Suppressor macrophage treated with lipopolysaccharide for 4 hours (primary cell): Measurements from ENCODE around the gene TMPRSS13.

ENCODE experiments used
- DNase-seq: peaks from one replicate; pipeline ENCODE4 v3.0.0-alpha.2; 2020

The TMPRSS13 gene

GRCh38 chr11:117910525-117910924 is 18.7 kb downstream of the TMPRSS13 start:
- DNase-seq = no peak

DNA sequence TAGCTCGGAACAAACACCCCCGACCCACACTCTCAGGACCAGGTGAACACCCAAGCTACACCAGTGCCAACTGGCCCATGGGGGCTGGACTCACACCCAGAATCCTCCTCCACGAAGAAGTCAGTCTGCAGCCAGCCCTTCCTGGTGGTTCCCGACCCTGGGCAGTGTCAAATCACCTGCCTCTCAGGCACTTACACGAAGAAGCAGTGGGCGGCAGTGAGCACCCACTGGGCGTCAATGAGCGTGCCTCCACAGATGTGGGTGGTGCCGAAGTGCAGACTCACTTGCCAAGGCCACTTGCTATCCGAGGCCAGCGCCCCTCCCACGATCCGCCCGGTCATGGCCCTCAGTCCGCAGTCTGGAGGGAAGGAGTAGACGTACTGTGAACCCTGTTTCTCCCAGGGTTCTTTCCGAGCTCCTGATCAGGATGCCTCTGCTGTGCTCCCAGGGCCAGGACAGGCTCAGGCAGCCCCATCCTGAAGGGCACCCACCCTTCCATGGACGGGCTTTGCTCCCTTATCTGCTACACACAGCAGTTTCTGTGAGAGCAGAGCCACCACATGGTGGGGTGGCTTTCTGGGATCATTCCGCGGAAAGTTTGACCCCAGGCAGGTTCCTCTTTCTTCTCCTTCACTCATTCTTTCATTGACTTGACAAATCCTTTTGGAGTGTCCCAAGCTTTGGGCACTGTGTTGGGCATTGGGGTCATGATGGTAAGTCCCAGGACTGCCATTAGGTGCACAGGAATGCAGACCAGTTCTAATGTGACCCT is 19.4 kb downstream of the TMPRSS13 start:
- DNase-seq = no peak

DNA sequence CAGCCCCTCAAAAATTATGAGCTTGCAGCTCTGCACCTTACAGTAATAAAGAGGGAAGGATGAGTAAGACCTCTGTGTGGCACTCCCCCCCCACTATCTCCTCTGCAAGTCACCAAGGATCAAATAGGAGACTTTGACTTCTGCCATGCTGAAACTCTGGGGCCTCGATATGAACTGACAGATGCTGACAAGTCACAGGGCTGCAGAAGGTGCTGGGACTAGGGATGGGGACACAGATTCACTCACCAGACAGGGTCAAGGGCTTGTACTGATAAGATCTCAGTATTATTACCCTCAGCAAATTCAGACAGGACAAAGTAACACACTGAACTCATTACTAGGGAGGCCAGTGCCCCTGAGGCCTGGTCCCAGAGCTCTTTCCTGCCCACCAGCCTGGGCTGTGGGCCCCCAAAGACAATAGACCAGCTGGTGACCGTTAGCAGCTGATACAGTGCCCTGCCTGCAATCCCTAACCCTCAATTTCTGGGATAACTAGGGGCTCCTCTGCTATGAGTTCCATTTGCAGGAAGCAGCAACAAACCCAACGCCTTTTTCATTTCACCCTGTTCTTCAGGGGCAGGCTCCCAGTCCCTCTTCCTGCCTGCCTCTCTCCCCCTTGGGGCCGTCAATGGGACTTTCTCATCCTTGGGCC is 20.1 kb downstream of the TMPRSS13 start:
- no peak for DNase-seq

GRCh38 chr11:117908109-117908895 is 20.9 kb downstream of the TMPRSS13 start:
- DNase-seq = no peak

- peak; percentile 96 for DNase-seq
Observed at GRCh38 chr11:117907276-117908108, 21.7 kb downstream of the TMPRSS13 start.

GRCh38 chr11:117906710-117907109 is 22.5 kb downstream of the TMPRSS13 start:
- no peak for DNase-seq

DNA sequence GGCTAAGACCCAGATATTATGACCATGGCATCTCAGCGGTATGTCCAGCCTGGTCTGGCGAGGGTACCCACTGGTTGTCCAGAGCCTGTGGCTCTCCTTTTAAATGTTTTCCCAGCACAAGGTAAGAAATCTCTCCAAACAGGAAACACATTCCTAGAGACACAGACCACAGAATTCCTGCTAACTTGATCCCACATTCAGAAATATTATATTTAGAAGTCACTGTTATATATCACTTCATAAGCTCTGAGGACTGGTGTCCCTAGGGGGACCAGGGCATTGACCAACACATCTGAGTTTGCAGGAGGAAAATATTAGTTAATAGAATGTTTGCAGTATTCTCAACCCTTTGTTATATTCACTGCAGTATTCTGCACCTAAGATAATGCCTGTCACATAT is 23.1 kb downstream of the TMPRSS13 start:
- DNase-seq = no peak

DNA sequence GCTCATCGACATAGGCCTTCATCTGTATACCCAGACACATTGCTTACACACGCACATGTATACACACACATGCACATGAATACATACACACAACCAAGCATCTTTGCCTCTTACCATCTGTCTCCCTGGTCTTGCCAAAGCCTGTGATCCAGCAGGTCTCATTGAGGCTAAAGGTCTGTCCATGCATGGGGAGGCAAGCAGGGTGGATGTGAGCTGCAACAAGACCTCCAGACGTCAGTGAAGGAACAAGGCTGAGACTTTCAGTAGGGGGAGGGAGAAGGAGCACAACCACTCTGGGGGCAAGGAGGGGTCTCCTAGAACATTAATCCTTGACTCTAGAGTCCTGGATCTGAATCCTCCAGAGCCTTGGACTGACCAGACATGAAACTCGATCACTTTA is 23.7 kb downstream of the TMPRSS13 start:
- no peak for DNase-seq

DNA sequence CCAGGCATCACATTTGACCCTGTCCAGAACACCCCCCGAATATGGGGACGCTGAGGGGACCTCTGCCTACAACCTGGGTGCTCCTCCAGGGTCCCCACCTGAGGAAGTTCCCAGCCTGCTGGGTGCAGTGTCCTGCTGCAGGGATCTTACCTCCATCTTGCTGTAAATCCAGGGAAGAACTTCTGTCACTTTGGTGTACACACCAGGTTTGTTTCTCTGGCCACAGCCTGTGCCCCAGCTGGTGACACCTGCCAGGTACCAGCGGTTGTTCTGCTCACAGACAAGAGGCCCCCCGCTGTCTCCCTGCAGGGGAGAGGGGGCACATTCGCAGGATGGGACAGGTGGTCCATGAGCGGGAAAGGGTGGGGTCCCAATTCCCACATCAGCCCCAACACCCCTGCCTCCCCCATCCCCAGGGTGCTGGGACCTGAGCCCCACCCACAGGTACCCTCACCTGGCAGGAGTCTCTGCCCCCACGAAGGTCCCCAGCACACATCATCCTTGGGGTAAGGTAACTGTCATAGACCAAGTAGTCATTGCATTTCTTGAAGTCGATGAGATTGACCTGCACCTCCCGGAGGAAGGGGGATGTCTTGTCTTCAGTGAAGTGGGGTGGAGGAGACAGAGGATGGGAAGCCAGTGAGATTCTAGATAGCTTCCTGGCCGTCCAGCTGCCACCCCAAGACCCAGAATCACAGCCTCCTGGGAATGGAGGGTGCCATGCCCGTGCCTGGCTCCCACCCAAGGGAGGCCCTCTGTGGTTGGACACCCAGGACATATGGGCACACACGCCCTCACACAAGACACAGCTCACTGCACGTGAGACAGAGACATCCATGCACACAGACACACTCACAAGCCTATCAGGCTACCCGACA is 25.5 kb downstream of the TMPRSS13 start:
- DNase-seq = no peak

GRCh38 chr11:117902001-117902845 is 27.0 kb downstream of the TMPRSS13 start:
- DNase-seq = no peak

- DNase-seq = no peak
Observed at GRCh38 chr11:117901601-117902000, 27.6 kb downstream of the TMPRSS13 start.

GRCh38 chr11:117900720-117901440 is 28.3 kb downstream of the TMPRSS13 start:
- DNase-seq = no peak

- DNase-seq = peak; percentile 3
Observed at GRCh38 chr11:117900121-117900648, 29.0 kb downstream of the TMPRSS13 start.

- no peak for DNase-seq
Observed at GRCh38 chr11:117898059-117898458, 31.1 kb downstream of the TMPRSS13 start.

DNA sequence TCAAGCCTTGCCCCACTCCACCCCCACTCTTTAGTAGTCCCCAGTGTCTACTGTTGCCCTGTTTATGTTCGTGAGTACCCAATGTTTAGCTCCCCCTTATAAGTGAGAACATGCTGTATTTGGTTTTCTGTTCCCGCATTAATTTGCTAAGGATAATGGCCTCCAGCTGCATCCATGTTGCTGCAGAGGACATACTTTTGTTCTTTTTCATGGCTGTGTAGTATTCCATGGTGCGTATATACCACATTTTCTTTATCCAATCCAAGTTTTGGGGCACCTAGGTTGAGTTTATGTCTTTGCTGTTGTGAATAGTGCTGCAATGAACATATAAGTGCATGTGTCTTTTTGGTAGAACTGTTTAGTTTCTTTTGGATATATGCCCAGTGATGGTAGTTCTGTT is 36.6 kb downstream of the TMPRSS13 start:
- DNase-seq = no peak

- DNase-seq = no peak
Observed at GRCh38 chr11:117891362-117891761, 37.8 kb downstream of the TMPRSS13 start.

GRCh38 chr11:117888139-117888566 is 41.0 kb downstream of the TMPRSS13 start:
- DNase-seq = no peak

- no peak for DNase-seq
Observed at GRCh38 chr11:117887431-117888138, 41.6 kb downstream of the TMPRSS13 start.

GRCh38 chr11:117885777-117886176 is 43.4 kb downstream of the TMPRSS13 start:
- no peak for DNase-seq
